HG02852 (cell line): ENCODE data around the gene MLKL.
"Not testable (repeated sequence)": the region's sequence is repeated elsewhere in the genome, so short reads cannot be mapped to it uniquely, and the experiment has no call there.

Experiments used
- ATAC-seq: cut with Tn5 transposase; IDR thresholded peaks from one replicate; pipeline ENCODE4 v1.9.1; 2021; ENCODE audit warnings: mild to moderate bottlenecking, moderate library complexity; ENCODE audit not compliant: unreplicated experiment

MLKL gene

GRCh38 chr16:74709441-74709877 lies 8.8 kb upstream of the MLKL start:
- ATAC-seq = peak; percentile 87

DNA sequence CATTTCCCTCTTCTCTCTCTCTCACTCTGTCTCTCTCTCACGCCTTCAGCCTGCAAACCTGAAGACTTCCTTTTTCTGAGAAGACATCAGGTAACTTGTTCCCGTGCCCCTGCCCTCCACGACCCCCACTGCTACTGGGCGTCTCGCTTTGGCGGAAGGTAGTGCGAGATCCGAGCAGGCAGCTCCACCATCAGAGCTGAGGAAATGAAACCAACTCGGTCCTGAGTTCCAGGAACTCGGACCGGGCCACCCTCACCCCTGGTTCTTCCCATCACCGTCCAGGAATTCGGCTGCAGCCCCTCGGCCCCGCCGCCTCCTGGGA lies 585 bp downstream of the MLKL start:
- peak; percentile 25 for ATAC-seq

- ATAC-seq = no peak
These were observed 996 bp downstream of the MLKL start for GRCh38 chr16:74699666-74700065.

DNA sequence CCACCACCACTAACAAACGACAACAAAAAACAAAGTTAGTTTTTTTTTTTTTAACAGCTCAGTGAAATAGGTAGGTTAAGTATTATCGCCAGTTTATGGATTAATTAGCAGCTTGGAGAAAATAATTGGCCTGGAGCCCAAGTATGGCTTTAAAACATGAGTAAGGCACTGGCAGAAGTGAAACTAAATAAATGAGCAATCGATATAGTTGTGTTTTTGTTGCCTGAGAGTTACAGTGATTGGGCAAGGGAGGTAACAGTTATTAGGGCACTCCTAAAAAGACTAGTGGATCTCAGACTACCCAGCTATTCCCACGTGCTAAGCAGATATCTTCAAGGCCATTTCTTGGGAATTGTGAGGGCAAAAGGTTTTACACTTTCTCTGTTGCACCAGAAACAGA lies 2.4 kb downstream of the MLKL start:
- no peak for ATAC-seq

DNA sequence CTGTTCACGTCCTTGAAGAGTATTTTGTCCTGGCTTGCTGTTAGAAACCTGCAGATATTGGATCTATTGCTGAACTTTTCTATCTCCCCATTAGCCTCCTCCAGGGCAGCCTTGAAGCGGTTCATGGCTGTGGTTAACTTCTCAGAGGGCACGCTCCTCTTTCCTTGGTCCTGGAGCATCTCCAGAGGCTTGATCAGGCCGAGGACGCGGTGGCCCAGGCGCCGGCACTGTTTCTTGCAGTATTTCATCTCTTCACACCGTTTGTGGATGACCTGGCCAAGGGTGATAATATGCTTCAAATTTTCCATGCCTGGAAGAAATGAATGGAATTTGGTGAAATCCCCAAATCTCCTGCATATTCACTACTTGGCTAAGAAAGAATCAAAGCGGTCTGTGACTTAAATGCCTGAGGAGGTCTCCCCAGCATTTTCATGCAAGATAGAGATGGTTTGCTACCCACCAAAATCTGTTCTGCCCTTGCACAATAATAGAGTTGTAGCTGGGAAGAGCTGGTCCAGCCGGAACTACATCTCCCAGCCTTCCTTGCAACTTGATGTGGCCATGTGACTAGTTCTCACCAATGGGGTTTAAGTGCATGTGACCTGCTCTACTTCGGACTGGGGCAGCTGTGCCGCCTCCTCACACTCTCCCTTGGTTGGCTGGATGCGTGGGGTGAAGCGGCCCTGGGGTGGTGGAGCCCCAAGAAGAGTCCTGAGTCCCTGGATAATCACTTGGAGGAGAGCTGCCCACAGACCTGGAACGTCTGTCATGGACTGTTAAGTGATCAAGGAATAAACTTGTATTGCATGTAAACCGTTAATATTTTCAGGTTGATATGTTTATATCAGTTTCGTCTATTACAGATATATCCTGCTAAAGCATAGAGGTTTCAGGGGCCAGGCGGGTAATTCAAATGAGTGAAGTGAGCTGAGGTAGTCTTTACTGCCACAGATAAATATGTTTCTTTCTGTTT lies 4.9 kb downstream of the MLKL start:
- ATAC-seq = peak; percentile 82

- no peak for ATAC-seq
These were observed 9.4 kb downstream of the MLKL start for GRCh38 chr16:74691093-74691855.

DNA sequence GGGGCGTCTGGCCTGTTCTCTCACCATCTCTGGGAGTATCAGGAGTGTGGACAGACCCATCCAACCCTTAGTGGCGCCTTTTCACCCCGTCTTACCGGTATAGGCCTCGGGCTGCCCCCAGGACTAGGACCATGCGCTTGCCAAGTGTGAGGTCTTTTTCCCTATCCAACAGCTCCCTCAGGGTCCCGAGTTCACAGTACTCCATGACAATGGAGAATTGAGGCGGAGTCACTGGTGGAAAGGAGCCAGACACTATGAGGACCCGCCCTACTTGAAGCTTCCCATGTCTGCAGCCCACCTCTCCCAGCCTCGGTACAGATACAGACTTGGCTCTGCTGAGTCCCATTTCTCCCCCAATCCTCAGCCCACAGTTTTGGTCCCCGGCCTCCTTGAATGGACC lies 18.1 kb downstream of the MLKL start:
- no peak for ATAC-seq

GRCh38 chr16:74680681-74681080 lies 20.0 kb downstream of the MLKL start:
- ATAC-seq = no peak

DNA sequence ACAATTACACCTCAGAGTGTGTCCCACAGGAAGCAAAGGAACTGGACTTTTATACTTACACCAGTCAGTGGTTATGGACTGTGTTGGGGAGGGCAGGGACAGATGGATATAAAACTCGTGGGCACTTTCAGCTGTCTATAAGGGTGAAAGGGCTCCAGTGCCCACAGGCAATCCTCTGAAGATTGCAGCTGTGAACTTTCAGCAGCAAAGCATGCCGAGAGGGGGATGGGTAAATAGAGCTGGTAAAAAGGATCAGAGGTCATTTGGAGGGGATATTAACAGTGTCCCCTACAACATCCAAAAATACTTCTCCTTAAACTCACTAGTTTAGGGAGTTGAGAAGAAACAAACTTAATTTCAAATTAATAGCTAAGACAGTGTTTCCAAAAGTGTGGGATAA lies 20.7 kb downstream of the MLKL start:
- no peak for ATAC-seq

DNA sequence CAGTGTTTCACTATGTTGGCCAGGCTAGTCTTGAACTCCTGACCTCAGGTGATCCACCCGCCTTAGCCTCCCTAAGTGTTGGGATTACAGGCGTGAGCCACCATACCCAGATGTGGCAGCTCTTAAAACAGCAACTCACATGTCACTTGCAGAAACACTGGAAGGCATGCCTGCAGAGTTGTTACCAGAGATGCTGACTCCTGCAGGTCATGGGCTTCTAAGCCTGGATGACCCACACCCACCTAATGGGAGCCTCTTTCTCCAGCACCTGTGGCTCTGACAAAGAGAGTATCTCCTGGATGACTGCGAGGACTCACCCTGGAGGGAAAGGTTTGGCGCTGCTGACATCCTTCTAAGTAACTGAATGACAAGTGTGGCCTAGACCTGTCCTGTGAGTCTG lies 22.8 kb downstream of the MLKL start:
- ATAC-seq = no peak

DNA sequence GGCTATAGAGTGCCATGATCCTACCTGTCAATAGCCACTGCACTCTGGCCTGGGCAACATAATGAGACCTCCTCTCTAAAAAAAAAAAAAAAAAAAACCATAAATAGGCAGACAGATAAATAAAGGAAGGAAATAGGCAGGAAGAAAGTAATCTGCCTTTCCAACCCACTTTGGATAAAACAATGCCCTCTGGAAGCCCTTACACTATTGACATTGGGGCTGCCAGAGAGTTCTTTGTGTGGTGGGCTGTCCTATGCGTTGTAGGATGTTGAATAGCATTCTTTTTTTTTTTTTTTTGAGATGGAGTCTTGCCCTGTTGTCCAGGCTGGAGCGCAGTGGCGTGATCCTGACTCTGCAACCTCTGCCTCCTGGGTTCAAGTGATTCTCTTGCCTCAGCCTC lies 26.8 kb downstream of the MLKL start:
- ATAC-seq = no peak

DNA sequence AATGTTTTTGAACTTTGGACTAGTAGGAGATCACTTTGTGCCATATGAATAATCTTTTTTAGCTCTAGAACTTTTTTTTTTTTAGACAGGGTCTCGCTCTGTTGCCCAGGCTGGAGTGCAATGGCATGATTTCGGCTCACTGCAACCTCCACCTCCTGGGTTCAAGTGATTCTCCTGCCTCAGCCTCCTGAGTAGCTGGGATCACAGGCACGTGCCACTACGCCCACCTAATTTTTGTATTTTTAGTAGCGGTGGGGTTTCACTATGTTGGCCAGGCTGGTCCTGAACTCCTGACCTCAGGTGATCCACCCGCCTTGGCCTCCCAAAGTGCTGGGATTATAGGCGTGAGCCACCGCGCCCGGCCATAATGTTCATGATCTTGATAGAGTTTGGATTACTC lies 31.8 kb downstream of the MLKL start:
- ATAC-seq = not testable (repeated sequence)

- no peak for ATAC-seq
These were observed 33.4 kb downstream of the MLKL start for GRCh38 chr16:74667255-74667700.

GRCh38 chr16:74666425-74667254 lies 34.0 kb downstream of the MLKL start, which contains the start of gene RFWD3:
Gene RFWD3, minus strand, starts transcription at chr16:74666877. Its CDS starts 5,428 bp downstream, at chr16:74661449.
- ATAC-seq = peak; percentile 100

DNA sequence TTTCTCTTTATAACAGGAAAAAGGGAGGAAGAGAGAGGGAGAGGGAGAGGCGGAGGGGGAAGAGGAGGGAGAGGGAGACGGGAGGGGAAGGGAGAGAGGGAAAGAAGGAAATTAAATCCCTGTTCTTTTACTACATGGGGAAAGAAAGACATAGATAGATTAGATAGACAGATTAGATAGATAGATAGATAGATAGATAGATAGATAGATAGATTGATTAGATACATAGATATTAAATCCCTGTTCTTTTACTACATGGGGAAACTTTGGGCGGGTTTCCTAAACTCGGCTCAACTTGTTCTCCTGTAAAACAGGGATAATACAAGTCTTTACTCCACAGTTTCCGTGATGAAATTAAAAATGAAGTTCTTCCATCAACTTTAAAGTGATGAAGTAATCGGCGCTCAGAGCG lies 34.6 kb downstream of the MLKL start:
- ATAC-seq = no peak

- ATAC-seq = no peak
These were observed 39.6 kb downstream of the MLKL start for GRCh38 chr16:74661064-74661463.

GRCh38 chr16:74660383-74660782 lies 40.3 kb downstream of the MLKL start:
- no peak for ATAC-seq

DNA sequence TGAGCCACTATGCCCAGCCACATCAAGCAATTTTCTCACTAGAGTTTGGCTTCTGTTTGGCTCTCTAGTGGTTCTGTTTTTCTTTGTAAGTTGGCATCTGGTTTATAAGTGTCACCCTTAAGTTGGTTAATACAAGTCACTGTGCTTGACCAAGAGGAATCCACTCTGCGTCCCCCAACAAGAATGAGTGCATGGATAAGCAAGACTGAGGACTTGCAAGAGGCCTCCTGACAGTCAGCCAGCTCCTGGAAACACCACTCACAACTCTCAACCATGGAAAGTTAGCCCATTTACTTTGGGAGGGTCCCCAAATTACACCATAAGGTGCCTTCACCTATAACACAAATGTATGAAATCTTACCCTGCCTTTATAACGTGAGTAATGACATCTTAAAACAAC lies 41.6 kb downstream of the MLKL start:
- no peak for ATAC-seq

GRCh38 chr16:74657870-74658642 lies 42.6 kb downstream of the MLKL start:
- ATAC-seq = no peak

DNA sequence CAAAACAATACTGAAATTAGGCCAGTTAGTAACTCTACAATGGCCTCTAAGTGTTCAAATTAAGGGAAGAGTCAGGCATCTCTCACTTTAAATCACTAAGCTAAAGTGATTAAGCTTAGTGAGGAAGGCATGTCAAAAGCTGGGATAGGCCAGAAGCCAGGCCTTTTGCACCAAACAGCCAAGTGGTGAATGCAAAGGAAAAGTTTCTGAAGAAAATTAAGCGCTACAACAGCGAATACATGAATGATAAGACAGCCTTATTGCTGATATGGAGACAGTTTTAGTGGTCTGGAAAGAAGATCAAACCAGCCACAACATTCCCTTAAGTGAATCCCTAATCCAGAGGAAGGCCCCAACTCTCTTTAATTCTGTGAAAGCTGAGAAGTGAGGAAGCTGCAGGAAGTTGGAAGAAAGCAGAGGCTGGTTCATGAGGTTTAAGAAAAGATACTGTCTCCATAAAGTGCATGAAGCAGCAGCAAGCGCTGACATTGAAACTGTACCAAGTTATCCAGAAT lies 46.1 kb downstream of the MLKL start:
- no peak for ATAC-seq
